SU-DHL-6 (cell line): Measurements from ENCODE around the gene C19orf67.
"Not testable (repeated sequence)": the region's sequence is repeated elsewhere in the genome, so short reads cannot be mapped to it uniquely, and the experiment has no call there.

Source experiments
- H2AFZ ChIP-seq: fragments of 200-600 bp; sonication (generic); 2 replicates; pipeline ENCODE4 v1.6.1; 2014; ENCODE audit warnings: low read depth, mild to moderate bottlenecking, moderate library complexity, mixed read lengths, antibody characterized with exemption, low read length; ENCODE audit not compliant: severe bottlenecking
- H3F3A ChIP-seq: fragments of 200-600 bp; shearing (Covaris generic); 2 replicates; pipeline ENCODE4 v1.6.0; 2016; ENCODE audit warnings: antibody characterized with exemption, mild to moderate bottlenecking; ENCODE audit not compliant: insufficient read depth
- H3K27ac ChIP-seq: fragments of 200-600 bp; sonication (generic); 2 replicates; pipeline ENCODE4 v1.5.1; 2016; ENCODE audit warnings: low read depth, mild to moderate bottlenecking, low read length, moderate library complexity, mixed read lengths
- H3K27me3 ChIP-seq: fragments of 200-600 bp; sonication (generic), shearing (Covaris generic); 2 replicates; pipeline ENCODE4 v1.6.0; 2014; ENCODE audit warnings: mild to moderate bottlenecking, low read length
- H3K36me3 ChIP-seq: fragments of 200-600 bp; sonication (generic); 2 replicates; pipeline ENCODE4 v1.6.1; 2014; ENCODE audit warnings: mild to moderate bottlenecking, low read length, mixed read lengths
- H3K4me2 ChIP-seq: fragments of 300-600, 200-600 bp; shearing (Covaris generic), sonication (generic); 2 replicates; pipeline ENCODE4 v1.6.0; 2014; ENCODE audit warnings: low read length, low read depth, mild to moderate bottlenecking; ENCODE audit not compliant: poor library complexity, severe bottlenecking
- H3K4me3 ChIP-seq: fragments of 200-600 bp; sonication (generic); 2 replicates; pipeline ENCODE4 v1.5.1; 2014; ENCODE audit warnings: antibody characterized with exemption, low read length, mild to moderate bottlenecking, mixed read lengths; ENCODE audit not compliant: insufficient read depth, poor library complexity, severe bottlenecking
- H3K79me2 ChIP-seq: fragments of 200-600 bp; sonication (generic); 2 replicates; pipeline ENCODE4 v1.6.1; 2014; ENCODE audit warnings: mild to moderate bottlenecking, low read length, moderate library complexity; ENCODE audit not compliant: insufficient read depth
- H3K9ac ChIP-seq: fragments of 200-600 bp; sonication (generic); 2 replicates; pipeline ENCODE4 v1.7.0; 2014; ENCODE audit warnings: mild to moderate bottlenecking, low read length
- H3K9me2 ChIP-seq: fragments of 200-600 bp; sonication (generic); replicated peaks from 2 replicates; pipeline ENCODE4 v1.6.1; 2014; ENCODE audit warnings: low read length; ENCODE audit not compliant: insufficient read depth
- H3K9me3 ChIP-seq: fragments of 200-600 bp; sonication (generic); 2 replicates; pipeline ENCODE4 v1.6.1; 2014; ENCODE audit warnings: low read length, mixed read lengths; ENCODE audit not compliant: insufficient read depth
- H4K20me1 ChIP-seq: fragments of 200-600 bp; sonication (generic); 2 replicates; pipeline ENCODE4 v1.6.1; 2014; ENCODE audit warnings: low read depth, mild to moderate bottlenecking, antibody characterized with exemption, low read length, moderate library complexity, mixed read lengths
- EZH2phosphoT487 ChIP-seq: fragments of 200-600 bp; sonication (generic), shearing (Covaris generic); conservative IDR thresholded peaks from 2 replicates; pipeline ENCODE4 v1.6.1; 2018; ENCODE audit warnings: mild to moderate bottlenecking, antibody characterized with exemption, low read length, moderate library complexity, mixed read lengths
- TF ChIP-seq, protein P1 (sequence below): fragments of 200-600 bp; sonication (generic); IDR thresholded peaks from one replicate; pipeline ENCODE4 v1.5.1; 2017; ENCODE audit warnings: antibody characterized with exemption, mild to moderate bottlenecking, low read length, moderate library complexity; ENCODE audit not compliant: insufficient read depth, poor library complexity, severe bottlenecking

Gene C19orf67

DNA sequence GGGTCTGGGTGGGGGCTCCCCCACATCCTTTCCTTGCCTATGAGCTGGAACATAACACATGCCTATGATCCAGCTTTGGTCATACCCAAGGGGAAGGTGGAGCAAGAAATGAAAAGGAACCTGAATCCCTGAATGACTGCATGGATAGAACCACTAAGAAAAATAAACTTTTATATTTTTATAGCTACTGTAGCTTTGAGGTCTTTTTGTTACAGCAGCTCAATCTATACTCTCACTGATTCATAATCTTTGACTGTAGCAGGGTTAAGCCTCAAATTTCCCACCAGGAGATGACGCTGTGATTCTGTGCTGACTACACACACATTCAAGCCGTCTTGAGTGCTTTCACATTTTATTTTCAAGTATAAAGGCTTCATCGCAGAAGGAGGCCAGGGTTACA is 32.6 kb downstream of the C19orf67 start:
- no peak overlapping the region for H3K27ac ChIP-seq
- no peak overlapping the region for H3K9ac ChIP-seq
- no peak overlapping the region for H3K4me2 ChIP-seq
- no peak overlapping the region for H2AFZ ChIP-seq
- H3K9me3 ChIP-seq: no peaks in the 10 kb centered on the region
- peaks cover 3% of the 10 kb centered on the region for H3K36me3 ChIP-seq
- TF ChIP-seq EZH2phosphoT487: no peak
- TF ChIP-seq, protein P1, sequence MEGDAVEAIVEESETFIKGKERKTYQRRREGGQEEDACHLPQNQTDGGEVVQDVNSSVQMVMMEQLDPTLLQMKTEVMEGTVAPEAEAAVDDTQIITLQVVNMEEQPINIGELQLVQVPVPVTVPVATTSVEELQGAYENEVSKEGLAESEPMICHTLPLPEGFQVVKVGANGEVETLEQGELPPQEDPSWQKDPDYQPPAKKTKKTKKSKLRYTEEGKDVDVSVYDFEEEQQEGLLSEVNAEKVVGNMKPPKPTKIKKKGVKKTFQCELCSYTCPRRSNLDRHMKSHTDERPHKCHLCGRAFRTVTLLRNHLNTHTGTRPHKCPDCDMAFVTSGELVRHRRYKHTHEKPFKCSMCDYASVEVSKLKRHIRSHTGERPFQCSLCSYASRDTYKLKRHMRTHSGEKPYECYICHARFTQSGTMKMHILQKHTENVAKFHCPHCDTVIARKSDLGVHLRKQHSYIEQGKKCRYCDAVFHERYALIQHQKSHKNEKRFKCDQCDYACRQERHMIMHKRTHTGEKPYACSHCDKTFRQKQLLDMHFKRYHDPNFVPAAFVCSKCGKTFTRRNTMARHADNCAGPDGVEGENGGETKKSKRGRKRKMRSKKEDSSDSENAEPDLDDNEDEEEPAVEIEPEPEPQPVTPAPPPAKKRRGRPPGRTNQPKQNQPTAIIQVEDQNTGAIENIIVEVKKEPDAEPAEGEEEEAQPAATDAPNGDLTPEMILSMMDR: no peak
- no peak overlapping the region for H3K4me3 ChIP-seq
- no peaks in the 10 kb centered on the region for H3K9me2 ChIP-seq
- no peaks in the 10 kb centered on the region for H3K79me2 ChIP-seq
- no peaks in the 10 kb centered on the region for H4K20me1 ChIP-seq
- H3F3A ChIP-seq: no peaks in the 10 kb centered on the region
- no peaks in the 10 kb centered on the region for H3K27me3 ChIP-seq

DNA sequence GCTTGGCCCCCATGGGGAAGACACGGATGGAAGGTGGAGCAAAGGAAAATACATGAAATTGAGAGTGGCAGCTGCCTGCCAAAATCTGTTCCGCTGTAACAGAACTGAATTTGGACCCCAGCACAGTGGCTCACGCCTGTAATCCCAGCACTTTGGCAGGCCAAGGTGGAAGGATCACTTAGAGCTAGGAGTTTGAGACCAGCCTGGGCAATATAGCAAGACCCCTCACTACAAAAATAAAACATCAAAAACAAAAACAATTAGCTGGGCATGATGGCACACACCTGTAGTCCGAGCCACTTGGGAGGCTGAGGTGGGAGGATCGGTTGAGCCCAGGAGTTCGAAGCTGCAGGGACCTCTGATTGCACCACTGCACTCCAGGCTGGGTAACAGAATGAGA is 33.1 kb downstream of the C19orf67 start:
- no peaks in the 10 kb centered on the region for H3F3A ChIP-seq
- H4K20me1 ChIP-seq: no peaks in the 10 kb centered on the region
- no peak overlapping the region for H2AFZ ChIP-seq
- H3K79me2 ChIP-seq: no peaks in the 10 kb centered on the region
- TF ChIP-seq EZH2phosphoT487: no peak
- TF ChIP-seq, protein P1: no peak
- H3K9ac ChIP-seq: no peak overlapping the region
- no peaks in the 10 kb centered on the region for H3K9me3 ChIP-seq
- no peak overlapping the region for H3K27ac ChIP-seq
- no peak overlapping the region for H3K4me3 ChIP-seq
- H3K4me2 ChIP-seq: no peak overlapping the region
- no peaks in the 10 kb centered on the region for H3K27me3 ChIP-seq
- H3K9me2 ChIP-seq: no peaks in the 10 kb centered on the region
- H3K36me3 ChIP-seq: peaks cover 3% of the 10 kb centered on the region

DNA sequence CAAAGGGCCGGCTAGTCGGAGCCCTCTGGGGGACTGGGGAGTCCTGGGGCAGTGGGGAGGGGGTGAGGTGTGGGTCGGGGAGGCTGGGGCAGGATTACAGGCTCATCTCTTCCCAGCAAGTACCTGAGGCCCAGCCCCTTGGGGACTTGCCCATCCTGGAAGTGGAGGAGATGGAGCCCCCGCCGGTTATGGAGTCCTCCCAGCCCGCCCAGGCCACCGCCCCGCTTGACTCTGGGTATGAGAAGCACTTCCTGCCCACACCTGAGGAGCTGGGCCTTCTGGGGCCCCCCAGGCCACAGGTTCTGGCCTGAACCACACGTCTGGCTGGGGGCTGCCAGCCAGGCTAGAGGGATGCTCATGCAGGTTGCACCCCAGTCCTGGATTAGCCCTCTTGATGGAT is 33.6 kb downstream of the C19orf67 start:
- Histone ChIP-seq H3K4me2 (no peak overlapping the region), H3F3A (no peaks in the 10 kb centered on the region), H4K20me1 (no peaks in the 10 kb centered on the region)

DNA sequence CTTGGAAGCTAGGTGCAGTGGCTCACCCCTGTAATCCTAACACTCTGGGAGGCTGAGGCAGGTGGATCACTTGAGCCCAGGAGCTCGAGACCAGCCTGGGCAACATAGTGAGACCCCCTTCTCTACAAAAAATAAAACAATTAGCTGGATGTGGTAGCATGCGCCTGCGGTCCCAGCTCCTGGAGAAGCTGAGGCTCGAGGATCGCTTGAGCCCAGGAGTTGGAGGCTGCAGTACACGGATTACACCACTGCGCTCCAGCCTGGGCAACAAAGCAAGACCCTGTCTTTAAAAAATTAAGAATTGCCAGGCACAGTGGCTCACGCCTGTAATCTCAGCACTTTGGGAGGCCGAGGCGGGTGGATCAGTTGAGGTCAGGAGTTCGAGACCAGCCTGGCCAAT is 34.6 kb downstream of the C19orf67 start:
- not testable (repeated sequence) for H3K9ac ChIP-seq, H3K4me3 ChIP-seq, H3K27me3 ChIP-seq, H2AFZ ChIP-seq, H3K27ac ChIP-seq, H3K9me3 ChIP-seq, H4K20me1 ChIP-seq, H3K9me2 ChIP-seq, H3K79me2 ChIP-seq, H3K4me2 ChIP-seq, H3F3A ChIP-seq, H3K36me3 ChIP-seq

More for the DNA sequence above, 33.6 kb downstream of the C19orf67 start:
- Histone ChIP-seq H2AFZ (no peak overlapping the region), H3K9ac (no peak overlapping the region), H3K4me3 (no peak overlapping the region), H3K27ac (no peak overlapping the region), H3K36me3 (peaks cover 3% of the 10 kb centered on the region), H3K9me3 (no peaks in the 10 kb centered on the region), H3K9me2 (no peaks in the 10 kb centered on the region), H3K79me2 (no peaks in the 10 kb centered on the region), H3K27me3 (no peaks in the 10 kb centered on the region)
- no peak for TF ChIP-seq EZH2phosphoT487
- TF ChIP-seq, protein P1: no peak
